Thoracic aorta (tissue), 2 donors: Measurements from ENCODE around the gene MS4A18. TPM values are rescaled to one million over a fixed set of nuclear protein-coding genes. Genes with fewer than 3 reads are reported as not detected.

Experiments used
- ATAC-seq: fragments of 150-250 bp; one replicate; pipeline ENCODE4 v1.8.0; 2017; ENCODE audit warnings: low read depth; ENCODE audit not compliant: insufficient number of reproducible peaks, low FRiP score
- DNase-seq: peaks from one replicate; pipeline ENCODE4 v3.0.0-alpha.2; 2020; ENCODE audit warnings: low spot score
- H3K27ac ChIP-seq, 2 donors: fragments of 200-600 bp; sonication (generic); 1 replicate in 1 of 2; 2 replicates in 1 of 2; pipeline ENCODE4 v1.5.1; 2016; ENCODE audit warnings: mild to moderate bottlenecking in 2 of 2, moderate library complexity in 2 of 2
- H3K27me3 ChIP-seq: fragments of 200-600 bp; sonication (generic); replicated peaks from 2 replicates; pipeline ENCODE4 v1.6.0; 2016; ENCODE audit warnings: mild to moderate bottlenecking; ENCODE audit not compliant: insufficient read depth
- H3K36me3 ChIP-seq: fragments of 200-600 bp; sonication (generic); one replicate; pipeline ENCODE4 v1.5.1; 2016
- H3K4me1 ChIP-seq, 2 donors: fragments of 200-600 bp; sonication (generic); 1 replicate in 1 of 2; 2 replicates in 1 of 2; pipeline versions ENCODE4 v1.5.1 to v1.6.0; 2016; ENCODE audit warnings: low read depth in 2 of 2, mild to moderate bottlenecking in 1 of 2; ENCODE audit not compliant: control insufficient read depth in 1 of 2
- H3K4me3 ChIP-seq: fragments of 200-600 bp; sonication (generic); 2 replicates; pipeline ENCODE4 v1.5.1; 2016; ENCODE audit warnings: mild to moderate bottlenecking
- H3K9me3 ChIP-seq: fragments of 200-600 bp; sonication (generic); 2 replicates; pipeline ENCODE4 v1.5.1; 2016
- CTCF ChIP-seq: fragments of 200-600 bp; sonication (generic); IDR thresholded peaks from one replicate; pipeline ENCODE4 v1.5.1; 2019; ENCODE audit warnings: antibody characterized with exemption
- total RNA-seq, 2 donors: library from RNA; depleted of rRNA; stranded (reverse); fragments of >200 nt; gene quantifications; one replicate each; pipeline versions ENCODE4 v1.1.0 to v1.2.3, GENCODE V29; 2016

The MS4A18 gene
- total RNA-seq, 2 donors from 2014 or later, result not detected

GRCh38 chr11:60791153-60791933, 66.8 kb downstream of the MS4A18 start:
- Histone ChIP-seq H3K27ac (no peak overlapping the region), H3K4me1 (peaks cover 2 to 13% of the 10 kb centered on the region in 2 donors), H3K36me3 (no peaks in the 10 kb centered on the region), H3K27me3 (no peaks in the 10 kb centered on the region), H3K9me3 (no peaks in the 10 kb centered on the region), H3K4me3 (no peak overlapping the region)
- no peak for TF ChIP-seq CTCF
- ATAC-seq, result no peak
- no peak for DNase-seq

GRCh38 chr11:60792521-60792920, 68.0 kb downstream of the MS4A18 start:
- ATAC-seq (no peak), DNase-seq (no peak)
- H3K27me3 ChIP-seq, result no peaks in the 10 kb centered on the region
- TF ChIP-seq CTCF, result no peak
- no peak overlapping the region for H3K4me3 ChIP-seq
- H3K36me3 ChIP-seq, result no peaks in the 10 kb centered on the region
- H3K9me3 ChIP-seq, result no peaks in the 10 kb centered on the region
- H3K27ac ChIP-seq, result no peak overlapping the region
- H3K4me1 ChIP-seq, result peaks cover 0 to 1% of the 10 kb centered on the region in 2 donors

Other genes with a start within 250 kb of the MS4A18 start
- not detected for gene MS4A12, start 231.9 kb upstream of the MS4A18 start, total RNA-seq
- gene MS4A13, start 209.3 kb upstream of the MS4A18 start, total RNA-seq, result not detected
- not detected for gene MS4A8, start 25.1 kb upstream of the MS4A18 start, total RNA-seq
- gene MS4A15, start 32.1 kb downstream of the MS4A18 start, total RNA-seq, result not detected
- not detected for gene MS4A10, start 60.6 kb downstream of the MS4A18 start, total RNA-seq
- 10 to 100 TPM; 13.5 to 23.8 TPM for gene CCDC86, start 117.4 kb downstream of the MS4A18 start, total RNA-seq
- under 1 TPM; 0.21 to 0.68 TPM for gene PTGDR2, start 131.2 kb downstream of the MS4A18 start, total RNA-seq
- gene ZP1, start 142.8 kb downstream of the MS4A18 start, total RNA-seq, result not detected
- gene PRPF19, start 181.9 kb downstream of the MS4A18 start, total RNA-seq, result 10 to 100 TPM; 42.0 to 52.2 TPM
- gene TMEM109, start 189.4 kb downstream of the MS4A18 start, total RNA-seq, result 100 to 1,000 TPM; 158 to 213 TPM
- 1 to 10 TPM; 7.7 to 8.4 TPM for gene TMEM132A, start 199.7 kb downstream of the MS4A18 start, total RNA-seq
- gene SLC15A3, start 227.5 kb downstream of the MS4A18 start, total RNA-seq, result 10 to 100 TPM; 27.7 to 29.5 TPM
- gene CD6, start 247.0 kb downstream of the MS4A18 start, total RNA-seq, result 1 to 10 TPM; 2.2 to 3.3 TPM